B cell (primary cell): ENCODE measurements around the gene ZWILCH. TPM values are rescaled to one million over a fixed set of nuclear protein-coding genes. Genes with fewer than 3 reads are reported as not detected.

Source experiments
- ATAC-seq: fragments of 200-7000 bp; cut with Tn5 transposase; one replicate; pipeline ENCODE4 v1.10.0; 2021; ENCODE audit warnings: low read depth, mild to moderate bottlenecking, moderate number of reproducible peaks, moderate library complexity
- CTCF ChIA-PET: fragments of 350-600 bp; sonication (Branson Sonifier 250); formaldehyde crosslinking; loops from one replicate; lab custom pipeline; 2021; ENCODE audit warnings: antibody characterized with exemption, inconsistent platforms; lab: Charles Lee
- POLR2A ChIA-PET: fragments of 350-600 bp; sonication (Branson Sonifier 250); formaldehyde crosslinking; loops from one replicate; lab custom pipeline; 2021; ENCODE audit warnings: antibody characterized with exemption; lab: Charles Lee
- DNase-seq: peaks from one replicate; pipeline ENCODE4 v3.0.0; 2013
- H2AFZ ChIP-seq: 2 replicates; pipeline ENCODE4 v1.6.1; 2012; ENCODE audit warnings: mild to moderate bottlenecking, low read depth, low read length; ENCODE audit not compliant: insufficient read depth, poor library complexity, severe bottlenecking
- H3K27ac ChIP-seq, 2 donors: 1 replicate in 1 of 2; 2 replicates in 1 of 2; pipeline ENCODE4 v1.5.1; 2012 to 2013; ENCODE audit warnings: low read length in 2 of 2, mild to moderate bottlenecking in 2 of 2, moderate library complexity in 1 of 2
- H3K27me3 ChIP-seq, 4 experiments: fragments of 200-600 bp in 1 of 4; sonication (generic) in 1 of 4; replicated peaks in 1 of 4; 1 replicate in 2 of 4; 2 replicates in 2 of 4; pipeline versions ENCODE4 v1.6.1 to v1.7.0; 2013 to 2016; ENCODE audit warnings: low read length in 3 of 4, mild to moderate bottlenecking in 2 of 4, mixed read lengths in 1 of 4, moderate library complexity in 1 of 4; ENCODE audit not compliant: insufficient read depth in 4 of 4, control insufficient read depth in 3 of 4; ENCODE audit errors: control extremely low read depth in 1 of 4
- H3K36me3 ChIP-seq, 2 experiments: replicated peaks in 1 of 2; 1 replicate in 1 of 2; 2 replicates in 1 of 2; pipeline versions ENCODE4 v1.6.1 to v1.7.1; 2013; ENCODE audit warnings: low read length in 1 of 2; ENCODE audit not compliant: insufficient read depth in 2 of 2, control insufficient read depth in 1 of 2; ENCODE audit errors: control extremely low read depth in 1 of 2, extremely low read depth in 1 of 2
- H3K4me1 ChIP-seq, 2 donors: fragments of 200-600 bp in 1 of 2; sonication (generic) in 1 of 2; 1 replicate in 1 of 2; 2 replicates in 1 of 2; pipeline versions ENCODE4 v1.5.1 to v1.6.1; 2013 to 2017; ENCODE audit warnings: low read length in 2 of 2; ENCODE audit not compliant: control insufficient read depth in 2 of 2, insufficient read depth in 2 of 2
- H3K4me2 ChIP-seq: replicated peaks from 2 replicates; pipeline ENCODE3; 2012; ENCODE audit warnings: mild to moderate bottlenecking, low read depth, low read length; ENCODE audit not compliant: poor library complexity, severe bottlenecking
- H3K4me3 ChIP-seq, 5 experiments: fragments of 200-600 bp in 1 of 5; sonication (generic) in 1 of 5; 1 replicate in 3 of 5; 2 replicates in 2 of 5; pipeline versions ENCODE4 v1.5.1 to v1.7.0; 2011 to 2016; ENCODE audit warnings: low read length in 4 of 5, mild to moderate bottlenecking in 4 of 5, low read depth in 2 of 5, control low read depth in 1 of 5, moderate library complexity in 1 of 5; ENCODE audit not compliant: insufficient read depth in 1 of 5; ENCODE audit errors: control extremely low read depth in 1 of 5, extremely low read depth in 1 of 5
- H3K79me2 ChIP-seq: fragments of 200-600 bp; sonication (generic); one replicate; pipeline ENCODE4 v1.6.0; 2016; ENCODE audit warnings: low read length; ENCODE audit not compliant: control insufficient read depth, insufficient read depth
- H3K9ac ChIP-seq: fragments of 200-600 bp; sonication (generic); 2 replicates; pipeline ENCODE4 v1.6.1; 2017; ENCODE audit warnings: mild to moderate bottlenecking, low read length, moderate library complexity
- H3K9me3 ChIP-seq, 3 donors: one replicate each; pipeline versions ENCODE4 v1.6.1 to v1.7.1; 2013; ENCODE audit warnings: low read length in 2 of 3; ENCODE audit not compliant: control insufficient read depth in 2 of 3, insufficient read depth in 1 of 3; ENCODE audit errors: control extremely low read depth in 1 of 3
- H4K20me1 ChIP-seq: 2 replicates; pipeline ENCODE4 v1.6.0; 2012; ENCODE audit warnings: mild to moderate bottlenecking, low read length; ENCODE audit not compliant: insufficient read depth, control insufficient read depth, poor library complexity, severe bottlenecking
- H3K27ac Mint-ChIP-seq: one replicate; pipeline ENCODE4 v1.8.0; 2021; ENCODE audit warnings: mixed read lengths
- H3K27me3 Mint-ChIP-seq: one replicate; pipeline ENCODE4 v1.8.0; 2021; ENCODE audit warnings: mixed read lengths
- H3K4me1 Mint-ChIP-seq: one replicate; pipeline ENCODE4 v1.8.0; 2021; ENCODE audit warnings: mixed read lengths
- H3K4me3 Mint-ChIP-seq: one replicate; pipeline ENCODE4 v1.8.0; 2021; ENCODE audit warnings: mixed read lengths
- H3K9me3 Mint-ChIP-seq: one replicate; pipeline ENCODE4 v1.8.0; 2022; ENCODE audit warnings: mixed read lengths; ENCODE audit not compliant: insufficient read depth
- CTCF ChIP-seq: fragments of 200-600 bp; IDR thresholded peaks from one replicate; pipeline ENCODE4 v1.8.0; 2022; ENCODE audit warnings: antibody characterized with exemption, mild to moderate bottlenecking
- EZH2 ChIP-seq: IDR thresholded peaks from 2 replicates; pipeline ENCODE4 v1.6.1; 2012; ENCODE audit warnings: borderline replicate concordance, low read depth, mild to moderate bottlenecking, moderate library complexity, low read length; ENCODE audit not compliant: insufficient read depth, poor library complexity, severe bottlenecking
- WGBS: methylation state at CpG from one replicate; pipeline ENCODE4 v1.1.5; 2013; ENCODE audit warnings: missing lambda C conversion rate; ENCODE audit not compliant: insufficient coverage; 5-methylcytosine and 5-hydroxymethylcytosine counted together
- intact Hi-C: fragments of 100-400 bp; cut with micrococcal nuclease; formaldehyde crosslinking; loops from one replicate; pipeline ENCODE4 v1.10.0; 2022
- polyA plus RNA-seq: library from polyadenylated mRNA; depleted of rRNA; stranded (reverse); fragments of >200 nt; gene quantifications from 2 replicates; pipeline ENCODE4 v1.2.3, GENCODE V29; 2012
- total RNA-seq, 2 donors: library from RNA; stranded (reverse); fragments of 120-200 nt in 1 of 2; gene quantifications; 1 replicate in 1 of 2; 2 replicates in 1 of 2; pipeline versions ENCODE4 v1.2.3 to v1.2.4, GENCODE V29; 2013 to 2022

The ZWILCH gene
- total and polyA plus RNA-seq, 2 donors (not counting 1 experiment from before 2014, with no cell fraction given): 2.8 to 11.3 TPM

GRCh38 chr15:66486887-66487286, 18.2 kb upstream of the ZWILCH start:
- Histone ChIP-seq H3K9me3 (no peaks in the 10 kb centered on the region), H4K20me1 (no peaks in the 10 kb centered on the region), H3K9ac (no peak overlapping the region), H3K27me3 (no peaks in the 10 kb centered on the region), H3K27ac (no peak overlapping the region), H3K4me2 (no peak overlapping the region), H3K36me3 (peaks cover 23 to 81% of the 10 kb centered on the region in 2 experiments), H3K79me2 (no peaks in the 10 kb centered on the region), H2AFZ (no peak overlapping the region), H3K4me1 (no peaks in the 10 kb centered on the region), H3K4me3 (no peak overlapping the region)
- Mint-ChIP-seq H3K27me3 (no peaks in the 10 kb centered on the region), H3K27ac (no peak overlapping the region), H3K4me1 (no peaks in the 10 kb centered on the region), H3K9me3 (no peaks in the 10 kb centered on the region), H3K4me3 (no peak overlapping the region)
- 100% methylated on average over 1 of the region's 3 CpGs for WGBS
- CTCF ChIA-PET: no interaction called here
- TF ChIP-seq EZH2: no peak
- no peak for TF ChIP-seq CTCF
- POLR2A ChIA-PET: no interaction called here
- ATAC-seq (no peak), DNase-seq (no peak)
- intact Hi-C loops: no loop called here

- POLR2A ChIA-PET: no interaction called here
- no peak overlapping the region for H3K4me3 ChIP-seq
- H3K4me2 ChIP-seq: no peak overlapping the region
- no peaks in the 10 kb centered on the region for H4K20me1 ChIP-seq
- DNase-seq (no peak), ATAC-seq (no peak)
- H3K9me3 ChIP-seq: no peaks in the 10 kb centered on the region
- H3K36me3 ChIP-seq: peaks cover 29 to 85% of the 10 kb centered on the region in 2 experiments
- Mint-ChIP-seq H3K27me3 (no peaks in the 10 kb centered on the region), H3K4me1 (no peaks in the 10 kb centered on the region), H3K27ac (no peak overlapping the region), H3K9me3 (no peaks in the 10 kb centered on the region), H3K4me3 (no peak overlapping the region)
- no peaks in the 10 kb centered on the region for H3K79me2 ChIP-seq
- H3K4me1 ChIP-seq: no peaks in the 10 kb centered on the region
- 98% methylated on average over 5 of the region's 5 CpGs for WGBS
- CTCF ChIA-PET: no interaction called here
- no peaks in the 10 kb centered on the region for H3K27me3 ChIP-seq
- no peak overlapping the region for H3K9ac ChIP-seq
- no peak for TF ChIP-seq CTCF
- TF ChIP-seq EZH2: no peak
- no peak overlapping the region for H3K27ac ChIP-seq
- no peak overlapping the region for H2AFZ ChIP-seq
- intact Hi-C loops: no loop called here
These were observed 16.6 kb upstream of the ZWILCH start for GRCh38 chr15:66488525-66488924.
